Upper lobe of left lung (tissue), 4 donors: ENCODE data around the gene BAIAP2L1.

Experiments
- CTCF ChIP-seq, 6 experiments: fragments of 450-650 bp in 4 of 6; fragments of 200-600 bp in 2 of 6; sonication (generic) in 2 of 6; IDR thresholded peaks; one replicate each; pipeline ENCODE4 v1.5.1; 2016 to 2019; ENCODE audit warnings: antibody characterized with exemption in 6 of 6
- EP300 ChIP-seq, 4 donors: sonication (generic); formaldehyde crosslinking; IDR thresholded peaks; one replicate each; pipeline ENCODE4 v1.5.1; 2017; ENCODE audit warnings: antibody characterized with exemption in 4 of 4, control low read depth in 2 of 4
- POLR2A ChIP-seq, 4 donors: fragments of 450-650 bp; IDR thresholded peaks; one replicate each; pipeline ENCODE4 v1.5.1; 2016 to 2017; ENCODE audit warnings: antibody characterized with exemption in 4 of 4, mild to moderate bottlenecking in 2 of 4
- POLR2AphosphoS5 ChIP-seq, 2 donors: sonication (generic); formaldehyde crosslinking; IDR thresholded peaks; one replicate each; pipeline ENCODE4 v1.5.1; 2017; ENCODE audit warnings: antibody characterized with exemption in 2 of 2

GRCh38 chr7:98323597-98324322, 77.1 kb downstream of the BAIAP2L1 start:
- TF ChIP-seq CTCF (IDR thresholded peaks at IDR 0.05) (no peak), POLR2A (IDR thresholded peaks at IDR 0.05) (no peak), EP300 (IDR thresholded peaks at IDR 0.05) (no peak), POLR2AphosphoS5 (IDR thresholded peaks at IDR 0.05) (no peak)
